SK-N-MC (cell line): Measurements from ENCODE around the gene PSMB8.

ENCODE experiments used
- DNase-seq: peaks from one replicate; pipeline ENCODE4 v3.0.0-alpha.2; 2011; ENCODE audit warnings: low read depth, low spot score
- H3K27ac ChIP-seq: fragments of 200-600 bp; sonication (generic); 2 replicates; pipeline ENCODE4 v1.5.1; 2016; ENCODE audit warnings: mixed run types
- H3K36me3 ChIP-seq: fragments of 200-600 bp; sonication (generic); 2 replicates; pipeline ENCODE4 v1.6.1; 2017; ENCODE audit warnings: antibody characterized with exemption, low read length, mixed read lengths; ENCODE audit not compliant: insufficient read depth
- H3K4me3 ChIP-seq: fragments of 200-600 bp; sonication (generic); 2 replicates; pipeline ENCODE4 v1.5.1; 2016
- H3K9ac ChIP-seq: fragments of 200-600 bp; sonication (generic); 2 replicates; pipeline ENCODE4 v1.8.0; 2017; ENCODE audit warnings: mixed run types, mixed read lengths; ENCODE audit not compliant: insufficient read length
- H3K9me3 ChIP-seq: fragments of 200-600 bp; sonication (generic); 2 replicates; pipeline ENCODE4 v1.6.1; 2017; ENCODE audit warnings: low read depth, mild to moderate bottlenecking, antibody characterized with exemption, low read length, moderate library complexity, mixed read lengths
- EZH2 ChIP-seq: fragments of 200-600 bp; sonication (generic); IDR thresholded peaks from one replicate; pipeline ENCODE4 v1.6.1; 2017; ENCODE audit warnings: antibody characterized with exemption
- FOXP2 ChIP-seq: optimal IDR thresholded peaks from 2 replicates; pipeline ENCODE3; 2011; ENCODE audit warnings: mild to moderate bottlenecking, moderate library complexity; ENCODE audit not compliant: insufficient read depth; ENCODE audit errors: extremely low read length, control extremely low read depth
- POLR2AphosphoS5 ChIP-seq: IDR thresholded peaks from 2 replicates; pipeline ENCODE4 v1.6.1; 2012; ENCODE audit warnings: mild to moderate bottlenecking, low read depth, low read length, borderline replicate concordance

The PSMB8 gene

GRCh38 chr6:32835167-32835893, 8.5 kb downstream of the PSMB8 start:
- no peaks in the 10 kb centered on the region for H3K9me3 ChIP-seq
- H3K4me3 ChIP-seq: no peak overlapping the region
- no peaks in the 10 kb centered on the region; the same call in 1 of the 2 replicates for H3K36me3 ChIP-seq
- no peak for TF ChIP-seq POLR2AphosphoS5
- H3K9ac ChIP-seq: no peak overlapping the region
- H3K27ac ChIP-seq: no peak overlapping the region
- no peak for DNase-seq

GRCh38 chr6:32833664-32834063, 10.2 kb downstream of the PSMB8 start:
- H3K27ac ChIP-seq: no peak overlapping the region
- DNase-seq: no peak
- H3K36me3 ChIP-seq: no peaks in the 10 kb centered on the region; the same call in 1 of the 2 replicates
- H3K9me3 ChIP-seq: no peaks in the 10 kb centered on the region
- no peak overlapping the region for H3K9ac ChIP-seq
- TF ChIP-seq POLR2AphosphoS5 (no peak), FOXP2 (no peak), EZH2 (no peak)
- no peak overlapping the region for H3K4me3 ChIP-seq

GRCh38 chr6:32832535-32832934, 11.3 kb downstream of the PSMB8 start:
- no peaks in the 10 kb centered on the region for H3K9me3 ChIP-seq
- no peak overlapping the region for H3K9ac ChIP-seq
- DNase-seq: no peak
- no peak for TF ChIP-seq EZH2
- TF ChIP-seq FOXP2: no peak
- TF ChIP-seq POLR2AphosphoS5: no peak
- H3K36me3 ChIP-seq: no peaks in the 10 kb centered on the region; the same call in 1 of the 2 replicates
- no peak overlapping the region for H3K4me3 ChIP-seq
- no peak overlapping the region for H3K27ac ChIP-seq

- H3K36me3 ChIP-seq: no peaks in the 10 kb centered on the region; the same call in 1 of the 2 replicates
Measured at GRCh38 chr6:32830936-32831335, 12.9 kb downstream of the PSMB8 start.

DNA sequence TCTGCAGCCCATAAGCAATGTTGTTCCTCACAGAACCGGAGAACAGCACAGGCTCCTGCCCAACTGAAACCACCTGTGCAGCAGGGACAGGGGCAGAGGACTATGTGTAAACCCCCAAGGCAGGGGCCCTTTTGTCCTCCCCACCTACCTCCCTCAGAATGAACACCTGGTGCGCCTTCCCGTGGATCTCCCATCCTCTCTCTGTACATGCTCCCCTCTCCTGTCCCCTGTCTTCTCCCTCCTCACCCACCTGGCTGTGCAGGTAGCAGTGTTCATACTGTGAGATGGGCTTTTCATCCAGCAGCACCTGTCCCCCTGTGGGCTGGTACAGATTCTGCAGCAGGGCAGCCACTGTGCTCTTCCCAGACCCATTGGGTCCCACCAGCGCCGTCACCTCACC, 13.8 kb downstream of the PSMB8 start:
- Histone ChIP-seq H3K36me3 (no peaks in the 10 kb centered on the region; the same call in 1 of the 2 replicates), H3K27ac (no peak overlapping the region), H3K9me3 (no peaks in the 10 kb centered on the region), H3K4me3 (no peak overlapping the region), H3K9ac (no peak overlapping the region)
- TF ChIP-seq FOXP2 (no peak), POLR2AphosphoS5 (no peak), EZH2 (no peak)
- no peak for DNase-seq

More at GRCh38 chr6:32830936-32831335, 12.9 kb downstream of the PSMB8 start:
- no peak overlapping the region for H3K27ac ChIP-seq
- no peak overlapping the region for H3K4me3 ChIP-seq
- no peaks in the 10 kb centered on the region for H3K9me3 ChIP-seq
- DNase-seq: no peak
- H3K9ac ChIP-seq: no peak overlapping the region
- TF ChIP-seq EZH2: no peak
- TF ChIP-seq POLR2AphosphoS5: no peak
- no peak for TF ChIP-seq FOXP2

DNA sequence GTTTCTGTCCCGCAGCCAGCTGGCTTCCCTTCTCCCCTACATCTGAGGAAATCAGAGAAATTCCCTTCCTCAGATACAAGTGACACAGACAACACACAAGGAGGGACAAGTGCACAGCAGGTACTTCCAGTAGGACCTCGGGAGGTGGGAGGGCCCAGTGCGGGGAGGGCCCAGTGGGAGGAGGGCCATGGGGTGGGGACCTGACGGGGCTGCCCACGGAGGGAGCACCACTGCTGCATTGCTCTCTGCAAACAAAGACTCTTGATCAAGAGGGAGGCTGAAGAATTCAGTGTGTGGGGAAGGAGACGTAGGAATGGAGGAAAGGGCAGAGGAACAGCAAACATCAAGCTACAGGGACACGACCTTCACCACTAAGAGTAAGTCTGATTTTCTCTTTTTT, 14.4 kb downstream of the PSMB8 start:
- no peak for DNase-seq
- Histone ChIP-seq H3K4me3 (no peak overlapping the region), H3K27ac (no peak overlapping the region), H3K9me3 (no peaks in the 10 kb centered on the region), H3K9ac (no peak overlapping the region), H3K36me3 (no peaks in the 10 kb centered on the region; the same call in 1 of the 2 replicates)
- TF ChIP-seq FOXP2 (no peak), POLR2AphosphoS5 (no peak), EZH2 (no peak)

GRCh38 chr6:32827025-32827424, 16.8 kb downstream of the PSMB8 start:
- H3K9ac ChIP-seq: no peak overlapping the region
- no peak for DNase-seq
- no peak overlapping the region for H3K4me3 ChIP-seq
- no peak overlapping the region for H3K27ac ChIP-seq
- no peak for TF ChIP-seq POLR2AphosphoS5
- TF ChIP-seq FOXP2: no peak
- TF ChIP-seq EZH2: no peak
- no peaks in the 10 kb centered on the region for H3K9me3 ChIP-seq
- no peaks in the 10 kb centered on the region; the same call in 1 of the 2 replicates for H3K36me3 ChIP-seq

GRCh38 chr6:32825966-32826365, 17.9 kb downstream of the PSMB8 start:
- no peaks in the 10 kb centered on the region for H3K9me3 ChIP-seq
- no peak for DNase-seq
- no peak for TF ChIP-seq FOXP2
- TF ChIP-seq POLR2AphosphoS5: no peak
- TF ChIP-seq EZH2: no peak
- H3K9ac ChIP-seq: no peak overlapping the region
- no peak overlapping the region for H3K4me3 ChIP-seq
- no peak overlapping the region for H3K27ac ChIP-seq
- no peaks in the 10 kb centered on the region; the same call in 1 of the 2 replicates for H3K36me3 ChIP-seq

GRCh38 chr6:32819729-32820128, 24.1 kb downstream of the PSMB8 start:
- Histone ChIP-seq H3K9me3 (no peaks in the 10 kb centered on the region), H3K4me3 (no peak overlapping the region), H3K27ac (no peak overlapping the region), H3K9ac (no peak overlapping the region), H3K36me3 (no peaks in the 10 kb centered on the region)
- DNase-seq: no peak
- no peak for TF ChIP-seq POLR2AphosphoS5
- TF ChIP-seq FOXP2: no peak
- no peak for TF ChIP-seq EZH2
